Embryonic facial prominence (tissue), 1 donor: Measurements from ENCODE around the gene PDE4D.
"Not testable (repeated sequence)": the region's sequence is repeated elsewhere in the genome, so short reads cannot be mapped to it uniquely, and the experiment has no call there.

Experiments
- DNase-seq: peaks from one replicate; pipeline ENCODE4 v3.0.0-alpha.2; 2016; ENCODE audit errors: extremely low spot score

Gene PDE4D

GRCh38 chr5:59332236-59332973 is 561.1 kb downstream of the PDE4D start:
- DNase-seq: no peak

- DNase-seq: no peak
Measured at GRCh38 chr5:59330680-59331079, 562.8 kb downstream of the PDE4D start.

GRCh38 chr5:59328709-59329296 is 564.7 kb downstream of the PDE4D start:
- DNase-seq: no peak

DNA sequence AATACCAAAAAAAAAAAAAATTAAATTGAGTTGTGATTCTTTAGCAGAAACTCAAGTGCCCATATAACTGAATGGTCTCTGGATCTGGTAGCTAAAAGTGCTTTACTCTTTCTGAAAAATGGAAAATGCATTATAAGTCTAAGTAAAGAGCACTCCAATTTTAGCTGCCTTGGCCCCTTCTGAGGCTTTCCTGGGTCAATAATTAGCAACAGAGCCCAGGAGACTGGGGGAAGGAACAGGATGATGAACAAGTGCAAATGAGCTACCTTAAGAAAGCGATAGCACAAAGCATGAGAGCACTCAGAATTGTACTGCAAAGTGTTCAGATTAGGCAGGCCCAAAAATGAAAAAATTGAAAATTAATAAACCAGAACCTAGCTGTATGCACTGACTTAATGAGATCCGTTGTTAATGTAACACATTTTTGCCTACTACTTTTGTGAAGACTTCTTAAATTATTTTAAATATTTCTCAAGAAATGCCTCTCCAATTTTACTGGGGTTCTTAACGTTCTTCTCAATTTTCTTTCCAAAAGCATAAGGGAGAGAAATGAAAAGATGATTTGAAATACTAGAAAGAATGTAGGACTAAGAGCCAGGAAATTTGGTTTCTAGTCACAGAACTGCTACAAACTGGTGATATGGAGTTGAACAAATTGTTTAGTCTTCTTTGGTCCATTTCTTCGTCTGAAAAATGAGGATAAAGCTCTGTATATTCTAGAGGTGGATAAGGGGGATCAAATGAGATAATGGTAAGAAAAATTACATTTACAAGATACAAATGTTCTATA is 566.1 kb downstream of the PDE4D start:
- DNase-seq: no peak

GRCh38 chr5:59326596-59326995 is 566.9 kb downstream of the PDE4D start:
- DNase-seq: no peak

DNA sequence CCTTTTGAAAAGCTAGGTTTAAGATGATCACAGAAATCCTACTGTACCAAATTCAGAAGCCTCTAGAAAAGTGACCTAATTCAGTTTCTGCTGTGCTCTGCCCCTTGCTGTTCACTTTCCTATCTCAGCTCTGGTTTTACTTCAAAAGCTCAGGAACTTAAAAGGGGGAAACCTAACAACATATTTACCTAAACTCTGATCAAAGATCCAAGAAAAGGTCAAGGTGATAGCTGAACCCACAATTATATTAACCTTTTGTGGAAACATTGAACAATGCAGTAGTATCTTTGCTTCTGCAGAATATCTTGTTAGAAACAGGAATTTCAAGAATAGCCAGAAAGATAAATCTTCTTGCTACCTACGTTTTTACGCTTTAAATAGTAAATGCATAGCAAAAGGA is 568.5 kb downstream of the PDE4D start:
- no peak for DNase-seq

DNA sequence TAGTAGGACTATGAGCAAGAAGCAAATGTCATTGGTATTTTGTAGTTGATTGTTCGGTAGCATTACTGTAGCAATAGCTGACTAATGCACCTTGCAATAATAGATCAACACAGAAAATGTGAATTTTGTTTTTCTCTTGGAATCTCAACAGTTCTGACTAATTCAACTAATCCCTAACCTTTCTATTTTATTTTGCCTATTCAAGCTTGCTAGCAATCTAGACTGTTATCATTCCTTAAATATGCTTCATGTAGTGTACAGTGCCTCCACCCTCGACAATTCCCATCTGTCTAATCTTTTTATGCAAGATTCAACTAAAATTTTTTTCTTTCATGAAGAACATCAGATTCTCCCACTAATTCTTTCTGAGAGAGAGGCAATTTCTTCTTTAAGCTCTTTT is 570.6 kb downstream of the PDE4D start:
- no peak for DNase-seq

GRCh38 chr5:59322058-59322457 is 571.5 kb downstream of the PDE4D start:
- no peak for DNase-seq

GRCh38 chr5:59321642-59322041 is 571.9 kb downstream of the PDE4D start:
- DNase-seq: no peak

DNA sequence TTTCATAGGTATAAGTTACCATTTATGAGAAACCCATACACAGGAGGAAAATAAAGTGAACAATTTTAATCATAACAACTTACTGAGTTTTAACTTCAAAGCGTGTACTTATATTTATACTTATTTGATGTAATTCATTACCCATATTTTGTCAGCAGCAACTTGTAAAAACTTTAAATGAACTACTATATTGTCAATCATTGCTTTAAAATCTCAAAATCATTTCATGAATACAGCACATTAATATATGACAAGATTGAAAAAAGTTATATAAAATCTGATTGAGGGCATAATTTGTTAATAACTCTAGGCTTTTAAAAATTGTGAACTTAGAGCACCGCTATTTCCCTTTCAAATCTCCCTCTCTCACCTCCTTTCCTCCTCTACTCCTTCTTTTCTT is 573.1 kb downstream of the PDE4D start:
- DNase-seq: no peak

DNA sequence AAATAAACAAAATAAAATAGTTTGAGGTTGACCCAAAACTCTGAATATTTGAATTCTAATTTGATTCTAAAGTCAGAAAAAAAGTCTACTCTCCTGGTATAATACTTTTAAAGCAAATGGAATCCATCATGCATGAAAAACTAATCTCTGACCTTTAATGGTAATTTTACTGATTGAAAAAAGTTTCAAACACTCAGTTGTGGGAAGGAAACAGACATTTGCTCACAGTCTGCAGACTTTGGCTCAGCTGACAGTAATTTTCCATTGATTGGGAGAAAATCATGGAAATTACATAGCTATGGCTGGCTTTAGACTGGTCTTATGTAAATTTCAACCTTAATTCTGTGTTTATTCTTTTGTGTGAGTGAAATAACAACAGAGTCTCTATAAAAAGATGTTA is 574.3 kb downstream of the PDE4D start:
- DNase-seq: no peak

GRCh38 chr5:59317774-59318205 is 575.7 kb downstream of the PDE4D start:
- no peak for DNase-seq

DNA sequence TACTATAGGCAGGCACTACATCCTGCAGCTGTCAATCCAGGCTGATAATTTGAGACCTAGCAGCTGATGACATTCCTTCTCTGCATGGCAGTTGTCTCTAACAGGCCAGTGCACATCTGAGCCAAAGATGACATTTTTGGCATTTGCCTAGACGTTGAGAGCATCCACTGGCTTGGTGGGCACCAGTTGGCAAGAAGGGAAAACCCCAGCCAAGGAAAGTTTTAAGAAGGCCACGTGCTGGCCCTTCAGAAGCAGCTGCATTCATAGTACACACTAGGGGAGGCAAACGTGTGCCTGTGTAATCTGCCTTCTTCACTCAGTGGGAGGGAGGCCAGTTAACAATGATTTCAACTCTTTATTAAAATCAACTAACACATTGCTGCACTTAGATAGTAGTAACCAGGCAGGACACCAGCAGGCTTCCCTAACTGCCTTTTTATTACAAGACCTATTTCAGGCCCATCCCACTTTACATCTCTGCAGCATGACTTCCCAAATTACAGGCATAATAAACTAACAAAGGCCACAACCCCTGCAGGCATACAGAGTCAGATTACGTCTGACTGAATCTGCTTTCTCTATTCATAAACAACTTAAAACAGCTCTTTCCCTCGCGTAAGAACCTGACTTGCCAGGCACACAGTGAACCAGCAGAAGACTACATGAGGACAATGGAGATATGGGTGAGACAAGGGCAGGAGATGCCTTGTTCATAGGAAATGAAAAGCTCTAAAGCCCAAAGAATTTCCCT is 576.3 kb downstream of the PDE4D start:
- DNase-seq: no peak

- no peak for DNase-seq
Measured at GRCh38 chr5:59312223-59312622, 581.3 kb downstream of the PDE4D start.

DNA sequence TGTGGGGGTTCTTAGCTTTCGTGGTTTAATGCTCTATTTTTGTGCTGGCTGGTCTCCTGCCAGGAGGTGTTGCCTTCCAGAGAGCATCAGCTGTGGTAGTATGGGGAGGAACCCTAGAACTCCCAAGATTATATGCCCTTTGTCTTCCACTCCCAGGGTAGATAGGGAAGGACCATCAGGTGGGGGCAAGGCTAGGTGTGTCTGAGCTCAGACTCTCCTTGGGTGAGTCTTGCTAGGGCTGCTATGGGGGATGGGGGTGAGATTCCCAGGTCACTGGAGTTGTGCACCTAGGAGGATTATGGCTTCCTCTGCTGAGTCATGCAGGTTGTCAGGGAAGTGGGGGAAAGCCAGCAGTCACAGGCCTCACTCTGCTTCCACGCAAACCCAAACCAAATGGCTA is 584.8 kb downstream of the PDE4D start:
- not testable (repeated sequence) for DNase-seq

- DNase-seq: not testable (repeated sequence)
Measured at GRCh38 chr5:59303289-59303716, 590.2 kb downstream of the PDE4D start.

DNA sequence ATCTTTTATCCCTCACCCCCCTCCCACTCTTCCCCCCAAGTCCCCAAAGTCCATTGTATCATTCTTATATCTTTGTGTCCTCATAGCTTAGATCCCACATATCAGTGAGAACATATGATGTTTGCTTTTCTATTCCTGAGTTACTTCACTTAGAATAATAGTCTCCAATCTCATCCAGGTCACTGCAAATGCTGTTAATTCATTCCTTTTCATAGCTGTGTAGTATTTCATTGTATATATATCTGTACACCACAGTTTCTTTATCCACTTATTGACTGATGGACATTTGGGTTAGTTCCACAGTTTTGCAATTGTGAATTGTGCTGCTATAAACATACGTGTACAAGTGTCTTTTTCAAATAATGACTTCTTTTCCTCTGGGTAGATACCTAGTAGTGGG is 591.0 kb downstream of the PDE4D start:
- not testable (repeated sequence) for DNase-seq

DNA sequence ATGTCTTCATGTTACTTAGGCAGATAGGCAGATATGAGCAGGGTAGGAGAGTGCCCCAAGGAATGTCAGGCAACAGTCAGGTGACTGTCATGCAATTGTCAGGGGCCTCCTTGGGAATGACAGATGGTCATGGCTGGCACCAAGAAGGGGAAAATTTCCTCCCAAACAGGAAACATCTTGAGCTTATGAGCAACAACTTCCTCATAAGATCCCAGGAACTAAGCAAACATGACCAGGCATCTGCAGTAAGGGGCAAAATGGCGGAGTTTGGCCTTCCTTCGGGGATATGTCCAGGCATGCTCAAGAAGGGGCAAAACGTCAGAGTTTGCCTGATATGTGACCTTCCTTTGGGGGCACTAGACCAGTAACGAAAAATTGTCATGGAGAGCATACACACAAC is 591.8 kb downstream of the PDE4D start:
- DNase-seq: no peak

DNA sequence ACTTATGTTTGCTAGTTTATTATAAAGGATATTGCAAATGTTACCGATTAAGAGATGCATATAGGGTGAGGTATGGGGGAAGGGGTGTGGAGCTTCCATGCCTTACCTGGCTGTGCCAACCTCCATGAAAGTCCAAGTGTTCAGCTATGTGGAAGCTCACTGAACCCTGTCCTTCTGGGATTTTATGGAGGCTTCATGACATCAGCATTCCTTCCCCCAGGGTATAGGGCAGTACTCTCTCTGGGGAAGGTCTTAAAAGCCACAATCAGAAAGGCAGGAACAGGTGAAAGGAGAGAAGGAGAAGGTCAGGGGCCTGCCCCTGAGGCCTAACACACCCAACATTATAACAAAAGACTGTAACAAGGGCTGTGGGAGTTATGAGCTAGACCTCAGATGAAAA is 592.6 kb downstream of the PDE4D start:
- no peak for DNase-seq

DNA sequence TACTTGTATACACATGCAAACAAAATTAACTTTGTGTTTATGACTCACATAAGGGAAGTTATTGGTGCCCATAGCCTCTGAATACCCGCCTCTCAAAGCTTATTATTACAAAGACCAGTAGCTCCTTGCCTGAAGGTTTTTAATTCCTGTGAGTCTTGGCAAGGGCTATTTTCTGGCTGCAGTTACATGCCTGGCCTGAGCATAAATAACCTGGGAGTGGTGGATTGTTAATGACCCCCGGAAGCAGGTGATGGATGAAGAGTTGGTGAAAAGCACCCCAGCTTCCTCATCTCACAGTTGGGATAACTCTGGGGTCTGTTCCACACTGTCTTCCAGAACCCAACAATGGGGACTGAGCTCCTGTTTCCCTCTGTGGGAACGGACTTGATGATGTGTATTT is 594.5 kb downstream of the PDE4D start:
- DNase-seq: no peak

DNA sequence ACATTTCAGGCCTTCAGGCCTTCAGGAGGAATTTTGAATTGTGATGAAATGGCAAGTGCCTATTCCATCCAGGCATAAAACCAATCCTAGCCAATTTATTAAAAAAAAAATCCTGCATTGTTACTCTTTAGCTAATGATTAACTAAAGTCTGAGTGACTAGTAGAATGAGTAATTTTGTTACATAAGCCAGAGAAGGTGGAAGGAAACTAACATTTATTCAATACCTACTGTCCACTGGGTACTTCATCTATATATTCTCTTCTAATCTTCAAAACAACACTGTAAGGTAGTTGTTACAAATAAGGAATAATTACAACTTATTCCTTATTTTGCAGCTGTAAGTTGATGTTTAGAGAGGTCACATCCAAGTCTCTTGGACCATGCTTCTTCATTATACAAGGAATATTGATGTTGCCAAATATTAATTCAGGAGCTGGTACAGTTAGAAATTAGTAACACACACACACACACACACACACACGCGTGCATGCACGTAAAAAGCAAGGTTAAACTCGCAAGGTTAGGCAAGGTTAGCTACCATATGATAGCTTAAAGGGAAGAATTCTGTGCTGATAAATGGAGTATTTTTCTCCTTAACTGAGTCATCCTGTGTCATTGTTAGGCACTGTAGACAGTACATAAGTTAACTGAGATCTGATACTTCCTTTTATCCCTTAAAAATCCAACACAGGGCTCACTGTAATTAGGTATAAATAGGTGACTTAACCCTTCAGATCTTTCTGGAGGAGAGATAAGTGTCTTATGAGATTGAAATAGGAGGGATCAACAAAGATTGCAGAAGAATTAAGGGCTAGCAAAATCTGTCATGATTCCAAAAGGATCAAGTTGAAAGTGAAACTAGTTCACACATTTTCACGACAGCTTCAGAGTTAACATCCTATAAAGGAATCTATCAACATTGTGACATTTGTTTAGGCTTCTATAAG is 596.9 kb downstream of the PDE4D start:
- no peak for DNase-seq
